ENCODE results near the gene AUTS2.

GRCh38 chr7:69889338-69889975 lies 291.2 kb downstream of the AUTS2 start:
- no peak for TF ChIP-seq CTCF (IDR thresholded peaks at IDR 0.05)
- no peak for TF ChIP-seq POLR2A (IDR thresholded peaks at IDR 0.05)
